ENCODE measurements around the gene PIEZO2.

Gene PIEZO2

GRCh38 chr18:11024928-11025669, 124.3 kb downstream of the PIEZO2 start:
- CTCF ChIA-PET, result no interaction called here
- H3K4me3 ChIP-seq (ENCODE audit: control insufficient read depth in 1 of 7, extremely low read depth in 1 of 7, insufficient read depth in 4 of 7, low read depth in 2 of 7, low read length in 6 of 7), result no peak overlapping the region
- DNase-seq, result no peak

DNA sequence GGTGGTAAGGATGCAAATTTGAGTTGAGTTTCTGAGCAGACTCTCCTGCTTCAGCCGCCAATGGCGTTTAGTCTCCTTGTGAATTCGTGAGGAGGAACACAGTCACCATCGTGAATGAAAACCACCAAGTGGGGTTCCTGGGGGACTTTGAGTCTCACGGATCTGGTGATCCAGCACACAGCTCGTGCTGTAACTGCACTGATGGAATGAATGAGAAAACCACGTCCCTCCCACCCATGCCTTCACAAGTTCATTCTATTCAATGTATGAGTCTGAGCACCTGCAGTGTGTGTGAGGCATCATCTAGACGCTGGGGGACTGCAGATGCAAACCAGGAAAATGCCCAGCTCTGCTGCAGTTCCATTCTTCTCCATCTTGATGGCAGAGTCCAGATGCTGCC, 127.9 kb downstream of the PIEZO2 start:
- H3K27ac ChIP-seq (ENCODE audit: insufficient read depth in 1 of 2, low read depth in 1 of 2, low read length in 2 of 2, poor library complexity in 1 of 2, severe bottlenecking in 2 of 2), result no peak overlapping the region
- DNase-seq, result no peak
- H3K9me3 ChIP-seq (ENCODE audit: control extremely low read depth in 1 of 5, control insufficient read depth in 4 of 5, insufficient read depth in 2 of 5, low read depth in 1 of 5, low read length in 4 of 5), result no peaks in the 10 kb centered on the region
- no peak overlapping the region for H3K4me3 ChIP-seq (ENCODE audit: control insufficient read depth in 1 of 7, extremely low read depth in 1 of 7, insufficient read depth in 4 of 7, low read depth in 2 of 7, low read length in 6 of 7)
- ChIA-PET CTCF (no interaction called here), POLR2A (no interaction called here)
- no peaks in the 10 kb centered on the region for H3K36me3 ChIP-seq (ENCODE audit: control insufficient read depth in 4 of 4, insufficient read depth in 4 of 4, low read length in 3 of 4)
- H3K4me1 ChIP-seq (ENCODE audit: control extremely low read depth in 1 of 4, control insufficient read depth in 4 of 4, insufficient read depth in 4 of 4, low read length in 3 of 4), result peaks cover 0 to 3% (median 1%) of the 10 kb centered on the region in 4 experiments
- H3K27me3 ChIP-seq (replicated peaks in 2 of 5; ENCODE audit: control insufficient read depth in 4 of 5, insufficient read depth in 5 of 5, low read length in 4 of 5), result no peaks in the 10 kb centered on the region
- WGBS (ENCODE audit: insufficient coverage), result 92% methylated on average over 8 of the region's 8 CpGs

More at GRCh38 chr18:11024928-11025669, 124.3 kb downstream of the PIEZO2 start:
- Histone ChIP-seq H3K9me3 (ENCODE audit: control extremely low read depth in 1 of 5, control insufficient read depth in 4 of 5, insufficient read depth in 2 of 5, low read depth in 1 of 5, low read length in 4 of 5) (no peaks in the 10 kb centered on the region), H3K4me1 (ENCODE audit: control extremely low read depth in 1 of 4, control insufficient read depth in 4 of 4, insufficient read depth in 4 of 4, low read length in 3 of 4) (peaks cover 0 to 4% (median 2%) of the 10 kb centered on the region in 4 experiments), H3K27me3 (replicated peaks in 2 of 5; ENCODE audit: control insufficient read depth in 4 of 5, insufficient read depth in 5 of 5, low read length in 4 of 5) (no peaks in the 10 kb centered on the region), H3K36me3 (ENCODE audit: control insufficient read depth in 4 of 4, insufficient read depth in 4 of 4, low read length in 3 of 4) (no peaks in the 10 kb centered on the region), H3K27ac (ENCODE audit: insufficient read depth in 1 of 2, low read depth in 1 of 2, low read length in 2 of 2, poor library complexity in 1 of 2, severe bottlenecking in 2 of 2) (no peak overlapping the region)
- POLR2A ChIA-PET, result no interaction called here
- 94% methylated on average over 9 of the region's 13 CpGs for WGBS (ENCODE audit: insufficient coverage)

DNA sequence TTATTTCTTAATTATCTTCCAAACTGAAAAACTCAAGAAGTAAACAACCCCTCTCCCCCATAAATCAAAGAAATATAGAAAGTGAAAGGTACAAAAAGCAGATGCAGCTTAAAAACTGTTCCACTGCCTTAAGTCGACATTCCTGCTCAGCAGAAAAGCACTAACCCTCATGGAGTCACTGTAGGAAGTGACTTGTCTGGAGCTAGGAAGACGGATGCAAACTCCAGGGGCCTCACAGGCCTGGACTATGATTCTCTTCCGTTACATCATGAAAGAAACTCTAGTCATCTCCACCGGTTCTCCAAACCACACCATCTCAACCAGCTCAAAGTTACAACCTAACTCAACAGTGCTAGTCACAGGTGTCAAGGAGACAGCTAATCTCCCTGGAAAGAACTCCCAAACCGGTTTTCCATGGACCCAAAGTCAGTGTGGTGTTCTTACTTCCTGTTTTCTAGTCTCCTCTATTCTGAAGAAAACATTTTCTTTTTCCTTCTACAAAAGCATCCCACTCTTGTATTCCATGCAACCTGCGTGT, 128.4 kb downstream of the PIEZO2 start:
- Histone ChIP-seq H3K9me3 (ENCODE audit: control extremely low read depth in 1 of 5, control insufficient read depth in 4 of 5, insufficient read depth in 2 of 5, low read depth in 1 of 5, low read length in 4 of 5) (no peaks in the 10 kb centered on the region), H3K4me3 (ENCODE audit: control insufficient read depth in 1 of 7, extremely low read depth in 1 of 7, insufficient read depth in 4 of 7, low read depth in 2 of 7, low read length in 6 of 7) (no peak overlapping the region), H3K27ac (ENCODE audit: insufficient read depth in 1 of 2, low read depth in 1 of 2, low read length in 2 of 2, poor library complexity in 1 of 2, severe bottlenecking in 2 of 2) (no peak overlapping the region), H3K36me3 (ENCODE audit: control insufficient read depth in 4 of 4, insufficient read depth in 4 of 4, low read length in 3 of 4) (no peaks in the 10 kb centered on the region), H3K27me3 (replicated peaks in 2 of 5; ENCODE audit: control insufficient read depth in 4 of 5, insufficient read depth in 5 of 5, low read length in 4 of 5) (no peaks in the 10 kb centered on the region), H3K4me1 (ENCODE audit: control extremely low read depth in 1 of 4, control insufficient read depth in 4 of 4, insufficient read depth in 4 of 4, low read length in 3 of 4) (peaks cover 0 to 3% (median 1%) of the 10 kb centered on the region in 4 experiments)
- ChIA-PET CTCF (no interaction called here), POLR2A (no interaction called here)
- WGBS (ENCODE audit: insufficient coverage), result 69% methylated on average over 4 of the region's 6 CpGs
- no peak for DNase-seq

DNA sequence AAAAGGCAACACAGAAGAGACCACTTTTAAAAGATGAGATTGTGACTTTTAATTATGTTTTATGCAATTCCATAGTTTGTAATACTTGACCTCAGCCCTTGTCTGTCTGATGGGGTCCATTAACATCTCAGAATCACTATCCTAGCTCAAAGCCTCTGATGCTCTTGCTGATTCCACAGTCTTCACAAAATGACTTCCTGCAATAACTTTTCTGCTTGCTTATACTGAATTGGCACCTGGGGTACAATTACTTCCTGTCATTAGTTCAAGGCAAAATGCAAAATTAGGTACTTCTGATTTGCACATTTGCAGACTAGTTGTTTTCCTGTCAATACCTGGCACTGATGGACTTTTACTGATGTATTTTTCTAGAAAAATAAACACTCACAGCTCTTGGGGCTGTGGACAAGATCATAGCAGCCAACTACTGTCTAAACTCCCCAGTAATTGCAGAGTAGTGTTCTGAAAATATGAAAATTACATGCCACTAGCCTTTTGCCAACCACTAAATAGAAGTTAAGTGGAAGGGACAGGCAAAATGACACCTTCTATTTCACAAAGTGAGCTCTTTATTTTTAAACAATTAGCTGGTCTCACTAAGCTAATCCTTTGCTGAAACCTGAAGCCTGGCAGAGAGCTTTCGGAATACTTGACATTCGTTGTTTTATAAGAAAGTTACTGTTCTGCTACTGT, 129.1 kb downstream of the PIEZO2 start:
- Histone ChIP-seq H3K4me1 (ENCODE audit: control extremely low read depth in 1 of 4, control insufficient read depth in 4 of 4, insufficient read depth in 4 of 4, low read length in 3 of 4) (peaks cover 0 to 3% (median 1%) of the 10 kb centered on the region in 4 experiments), H3K27me3 (replicated peaks in 2 of 5; ENCODE audit: control insufficient read depth in 4 of 5, insufficient read depth in 5 of 5, low read length in 4 of 5) (no peaks in the 10 kb centered on the region), H3K27ac (ENCODE audit: insufficient read depth in 1 of 2, low read depth in 1 of 2, low read length in 2 of 2, poor library complexity in 1 of 2, severe bottlenecking in 2 of 2) (no peak overlapping the region), H3K4me3 (ENCODE audit: control insufficient read depth in 1 of 7, extremely low read depth in 1 of 7, insufficient read depth in 4 of 7, low read depth in 2 of 7, low read length in 6 of 7) (no peak overlapping the region), H3K9me3 (ENCODE audit: control extremely low read depth in 1 of 5, control insufficient read depth in 4 of 5, insufficient read depth in 2 of 5, low read depth in 1 of 5, low read length in 4 of 5) (no peaks in the 10 kb centered on the region), H3K36me3 (ENCODE audit: control insufficient read depth in 4 of 4, insufficient read depth in 4 of 4, low read length in 3 of 4) (no peaks in the 10 kb centered on the region)
- ChIA-PET POLR2A (no interaction called here), CTCF (no interaction called here)
- 100% methylated on average over 2 of the region's 2 CpGs for WGBS (ENCODE audit: insufficient coverage)
- DNase-seq, result no peak

DNA sequence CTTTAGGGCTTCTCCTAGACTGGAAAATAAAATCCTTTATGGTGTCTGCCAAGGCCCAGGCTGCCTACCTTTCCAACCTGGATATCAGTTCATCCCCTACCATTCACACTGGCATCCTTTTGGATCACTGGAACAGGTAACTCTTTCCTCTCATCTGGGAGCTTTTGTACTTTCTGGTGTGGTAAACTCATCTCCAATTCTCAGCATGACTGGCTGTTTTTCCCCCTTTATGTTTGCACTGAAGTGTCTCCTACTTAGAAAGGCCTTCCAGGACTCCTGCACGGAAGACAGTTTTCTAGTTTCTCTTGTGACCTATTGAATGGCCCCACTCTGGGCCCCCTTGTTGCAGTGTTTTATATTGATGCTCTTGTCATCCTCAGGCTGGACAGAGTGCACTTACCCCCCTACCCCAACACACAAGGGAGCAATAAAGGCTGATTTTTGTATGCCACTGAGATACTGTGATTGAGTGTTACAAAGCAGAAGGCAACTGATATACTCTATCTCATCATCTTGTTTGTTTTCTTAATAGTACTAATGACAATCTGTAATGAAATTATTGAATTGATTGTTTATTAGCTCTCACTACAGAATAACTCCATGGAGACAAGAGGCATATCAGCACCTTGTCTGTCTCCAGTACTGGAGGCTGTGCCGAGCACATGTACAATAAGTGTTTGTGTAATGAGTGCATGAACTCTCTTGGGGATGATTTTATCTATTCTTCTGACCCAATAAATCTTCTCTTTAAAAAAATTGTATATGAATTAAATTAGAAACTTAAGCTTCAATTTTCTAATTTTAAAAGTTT, 129.9 kb downstream of the PIEZO2 start:
- no peaks in the 10 kb centered on the region for H3K36me3 ChIP-seq (ENCODE audit: control insufficient read depth in 4 of 4, insufficient read depth in 4 of 4, low read length in 3 of 4)
- no peaks in the 10 kb centered on the region for H3K27me3 ChIP-seq (replicated peaks in 2 of 5; ENCODE audit: control insufficient read depth in 4 of 5, insufficient read depth in 5 of 5, low read length in 4 of 5)
- DNase-seq, result no peak
- CTCF ChIA-PET, result no interaction called here
- no peak overlapping the region for H3K27ac ChIP-seq (ENCODE audit: insufficient read depth in 1 of 2, low read depth in 1 of 2, low read length in 2 of 2, poor library complexity in 1 of 2, severe bottlenecking in 2 of 2)
- peaks cover 0 to 3% (median 1%) of the 10 kb centered on the region in 4 experiments for H3K4me1 ChIP-seq (ENCODE audit: control extremely low read depth in 1 of 4, control insufficient read depth in 4 of 4, insufficient read depth in 4 of 4, low read length in 3 of 4)
- H3K9me3 ChIP-seq (ENCODE audit: control extremely low read depth in 1 of 5, control insufficient read depth in 4 of 5, insufficient read depth in 2 of 5, low read depth in 1 of 5, low read length in 4 of 5), result no peaks in the 10 kb centered on the region
- POLR2A ChIA-PET, result no interaction called here
- no peak overlapping the region for H3K4me3 ChIP-seq (ENCODE audit: control insufficient read depth in 1 of 7, extremely low read depth in 1 of 7, insufficient read depth in 4 of 7, low read depth in 2 of 7, low read length in 6 of 7)
- 75% methylated on average over 1 of the region's 2 CpGs for WGBS (ENCODE audit: insufficient coverage)

GRCh38 chr18:11009869-11010268, 139.5 kb downstream of the PIEZO2 start:
- Histone ChIP-seq H3K4me1 (ENCODE audit: control extremely low read depth in 1 of 4, control insufficient read depth in 4 of 4, insufficient read depth in 4 of 4, low read length in 3 of 4) (no peaks in the 10 kb centered on the region), H3K27ac (ENCODE audit: insufficient read depth in 1 of 2, low read depth in 1 of 2, low read length in 2 of 2, poor library complexity in 1 of 2, severe bottlenecking in 2 of 2) (no peak overlapping the region), H3K4me3 (ENCODE audit: control insufficient read depth in 1 of 7, extremely low read depth in 1 of 7, insufficient read depth in 4 of 7, low read depth in 2 of 7, low read length in 6 of 7) (no peak overlapping the region), H3K27me3 (replicated peaks in 2 of 5; ENCODE audit: control insufficient read depth in 4 of 5, insufficient read depth in 5 of 5, low read length in 4 of 5) (no peaks in the 10 kb centered on the region), H3K9me3 (ENCODE audit: control extremely low read depth in 1 of 5, control insufficient read depth in 4 of 5, insufficient read depth in 2 of 5, low read depth in 1 of 5, low read length in 4 of 5) (no peaks in the 10 kb centered on the region), H3K36me3 (ENCODE audit: control insufficient read depth in 4 of 4, insufficient read depth in 4 of 4, low read length in 3 of 4) (no peaks in the 10 kb centered on the region)
- ChIA-PET POLR2A (no interaction called here), CTCF (no interaction called here)
- DNase-seq, result no peak
- WGBS (ENCODE audit: insufficient coverage), result 100% methylated on average over 1 of the region's 3 CpGs

DNA sequence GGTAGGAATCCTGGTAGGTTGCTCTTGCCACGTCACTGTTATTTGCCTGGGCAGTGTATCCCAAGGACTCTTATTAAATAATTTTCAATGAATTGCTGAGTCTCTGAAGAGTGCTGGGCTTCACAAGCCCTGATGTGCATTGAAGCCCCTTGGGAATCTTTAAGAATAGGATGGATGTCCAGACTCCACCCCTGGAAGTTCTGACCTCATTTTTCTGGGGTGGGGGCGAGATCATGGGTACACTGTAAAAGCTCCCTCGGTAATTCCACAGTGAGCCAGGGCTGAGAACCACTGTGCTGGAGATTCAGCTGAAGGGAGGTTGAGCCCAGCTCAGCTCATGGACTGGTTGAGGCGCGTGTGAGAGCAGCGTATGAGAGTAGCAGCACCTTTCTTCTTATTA, 140.2 kb downstream of the PIEZO2 start:
- no peak for DNase-seq
- H3K27ac ChIP-seq (ENCODE audit: insufficient read depth in 1 of 2, low read depth in 1 of 2, low read length in 2 of 2, poor library complexity in 1 of 2, severe bottlenecking in 2 of 2), result no peak overlapping the region
- no peaks in the 10 kb centered on the region for H3K36me3 ChIP-seq (ENCODE audit: control insufficient read depth in 4 of 4, insufficient read depth in 4 of 4, low read length in 3 of 4)
- POLR2A ChIA-PET, result no interaction called here
- no peaks in the 10 kb centered on the region for H3K27me3 ChIP-seq (replicated peaks in 2 of 5; ENCODE audit: control insufficient read depth in 4 of 5, insufficient read depth in 5 of 5, low read length in 4 of 5)
- H3K4me1 ChIP-seq (ENCODE audit: control extremely low read depth in 1 of 4, control insufficient read depth in 4 of 4, insufficient read depth in 4 of 4, low read length in 3 of 4), result no peaks in the 10 kb centered on the region
- WGBS (ENCODE audit: insufficient coverage), result 100% methylated on average over 2 of the region's 6 CpGs
- no peak overlapping the region for H3K4me3 ChIP-seq (ENCODE audit: control insufficient read depth in 1 of 7, extremely low read depth in 1 of 7, insufficient read depth in 4 of 7, low read depth in 2 of 7, low read length in 6 of 7)
- H3K9me3 ChIP-seq (ENCODE audit: control extremely low read depth in 1 of 5, control insufficient read depth in 4 of 5, insufficient read depth in 2 of 5, low read depth in 1 of 5, low read length in 4 of 5), result no peaks in the 10 kb centered on the region
- CTCF ChIA-PET, result no interaction called here
